K562 (cell line): Measurements from ENCODE around the gene ETNK1. TPM values are rescaled to one million over a fixed set of nuclear protein-coding genes. Genes with fewer than 3 reads are reported as not detected.

Experiments
- ATAC-seq: fragments of 200-7000 bp; cut with Tn5 transposase; 3 replicates; pipeline ENCODE4 v1.9.1; 2020; ENCODE audit warnings: moderate library complexity
- BruUV-seq: library from RNA; stranded (reverse); fragments of 400-500 nt; replicated peaks from 2 replicates; lab custom pipeline; 2021; lab: Mats Ljungman, UMichigan
- CTCF ChIA-PET: fragments of 300-600 bp; formaldehyde crosslinking; extraction: SDS; loops from one replicate; lab custom pipeline; 2021; ENCODE audit warnings: low intra/inter-chr PET ratio; lab: Yijun Ruan, JAX
- POLR2A ChIA-PET: fragments of 300-600, 350-650 bp; sonication (Branson Sonifier 250); formaldehyde crosslinking; extraction: SDS; loops from one replicate; lab custom pipeline; 2021; ENCODE audit warnings: antibody characterized with exemption, inconsistent platforms; lab: Yijun Ruan, JAX
- DNase-seq, 4 experiments: peaks; one replicate each; pipeline versions ENCODE4 v3.0.0 to v3.0.0-alpha.2; 2011 to 2018; ENCODE audit warnings: low spot score in 3 of 4, mixed read lengths in 3 of 4; ENCODE audit errors: extremely low read depth in 1 of 4
- FAIRE-seq: peaks from 2 replicates; lab custom pipeline; 2011; peaks lifted over from hg19 to GRCh38; lab: Jason Lieb, UNC
- H2AFZ ChIP-seq: 2 replicates; pipeline ENCODE4 v1.6.0; 2011; ENCODE audit warnings: low read depth, low read length, control low read depth, inconsistent platforms
- H3K27ac ChIP-seq: fragments of 200-600 bp; 3 replicates; pipeline ENCODE4 v1.8.0; 2011; ENCODE audit warnings: low read depth, mild to moderate bottlenecking, control low read depth, inconsistent platforms, low read length, moderate library complexity, mixed read lengths; ENCODE audit errors: extremely low read depth
- H3K27me3 ChIP-seq, 2 experiments: fragments of 300-600 bp in 1 of 2; 2 replicates in 1 of 2; 3 replicates in 1 of 2; pipeline versions ENCODE4 v1.6.0 to v1.8.0; 2011; ENCODE audit warnings: inconsistent platforms in 2 of 2, low read length in 2 of 2, mild to moderate bottlenecking in 1 of 2, mixed read lengths in 1 of 2, moderate library complexity in 1 of 2; ENCODE audit not compliant: control insufficient read depth in 2 of 2, insufficient read depth in 2 of 2
- H3K36me3 ChIP-seq: fragments of 300-600 bp; 3 replicates; pipeline ENCODE4 v1.8.0; 2011; ENCODE audit warnings: mild to moderate bottlenecking, low read length, inconsistent platforms; ENCODE audit not compliant: control insufficient read depth, insufficient read depth
- H3K4me1 ChIP-seq, 2 experiments: fragments of 200-600 bp in 1 of 2; replicated peaks in 1 of 2; 2 replicates in 1 of 2; 3 replicates in 1 of 2; pipeline versions ENCODE4 v1.5.1 to v1.8.0; 2011; ENCODE audit warnings: inconsistent platforms in 2 of 2, low read length in 2 of 2, mild to moderate bottlenecking in 1 of 2, mixed read lengths in 1 of 2, moderate library complexity in 1 of 2; ENCODE audit not compliant: control insufficient read depth in 2 of 2, insufficient read depth in 2 of 2
- H3K4me2 ChIP-seq: 2 replicates; pipeline ENCODE4 v1.6.1; 2011; ENCODE audit warnings: low read length, control low read depth, inconsistent platforms, mixed read lengths; ENCODE audit not compliant: insufficient read depth
- H3K4me3 ChIP-seq: fragments of 200-600 bp; sonication (generic), shearing (Covaris generic); 2 replicates; pipeline ENCODE4 v1.5.1; 2016; ENCODE audit warnings: control low read depth, inconsistent platforms
- H3K79me2 ChIP-seq: fragments of 200-600 bp; 3 replicates; pipeline ENCODE4 v1.8.0; 2011; ENCODE audit warnings: low read length, inconsistent platforms; ENCODE audit not compliant: control insufficient read depth, insufficient read depth
- H3K9ac ChIP-seq, 2 experiments: 2 replicates each; pipeline versions ENCODE4 v1.6.0 to v1.6.1; 2011; ENCODE audit warnings: low read depth in 2 of 2, low read length in 2 of 2, control low read depth in 1 of 2, inconsistent platforms in 1 of 2, mild to moderate bottlenecking in 1 of 2, mixed read lengths in 1 of 2; ENCODE audit not compliant: insufficient read depth in 1 of 2
- H3K9me1 ChIP-seq: one replicate; pipeline ENCODE4 v1.6.0; 2011; ENCODE audit warnings: inconsistent platforms, mild to moderate bottlenecking, low read length, moderate library complexity; ENCODE audit not compliant: control insufficient read depth, insufficient read depth
- H3K9me3 ChIP-seq: replicated peaks from 2 replicates; pipeline ENCODE4 v1.5.1; 2011; ENCODE audit warnings: low read depth, low read length, inconsistent platforms; ENCODE audit not compliant: control insufficient read depth, insufficient read depth
- H4K20me1 ChIP-seq: replicated peaks from 2 replicates; pipeline ENCODE4 v1.6.1; 2011; ENCODE audit warnings: low read length, inconsistent platforms, mixed read lengths; ENCODE audit not compliant: control insufficient read depth, insufficient read depth
- ATF7 ChIP-seq: fragments of 450-650 bp; IDR thresholded peaks from 2 replicates; pipeline ENCODE4 v1.7.1; 2014; ENCODE audit warnings: mild to moderate bottlenecking, moderate library complexity
- WGBS: fragments of 100-300 bp; shearing (Covaris generic); methylation state at CpG from one replicate; pipeline ENCODE4 v1.1.6; 2016; ENCODE audit warnings: low coverage, mixed read lengths; ENCODE audit not compliant: insufficient coverage; ENCODE audit errors: missing lambda C conversion rate; 5-methylcytosine and 5-hydroxymethylcytosine counted together
- in situ Hi-C: fragments of 300-500 bp; cut with MboI; formaldehyde crosslinking; loops from 4 replicates; pipeline ENCODE4 v1.15.0; 2018; ENCODE audit warnings: inconsistent platforms, mixed read lengths
- intact Hi-C: fragments of 100-400 bp; cut with micrococcal nuclease; formaldehyde crosslinking; loops from 2 replicates; pipeline ENCODE4 v1.14.2; 2022
- polyA plus RNA-seq, 8 experiments: library from polyadenylated mRNA; depleted of rRNA in 4 of 8; stranded (reverse) in 5 of 8; unstranded in 3 of 8; fragments of >200 nt; fragmentation: Nextera tagmentation in 2 of 8; fragmentation: Illumina TruSeq in 1 of 8; extraction: Ambion mirVana in 2 of 8; extraction: Trizol in 1 of 8; gene quantifications; 2 replicates each; pipeline versions ENCODE4 v1.2.1 to v1.2.3, GENCODE V29; 2011 to 2014; ENCODE audit warnings: inconsistent platforms in 1 of 8, missing spikeins in 1 of 8
- total RNA-seq, 7 experiments: library from RNA; depleted of rRNA in 6 of 7; stranded (reverse); fragments of >200 nt in 6 of 7; fragmentation: Illumina TruSeq in 2 of 7; extraction: Trizol in 2 of 7; gene quantifications; 2 replicates each; pipeline versions ENCODE4 v1.2.1 to v1.2.3, GENCODE V29; 2011 to 2021; ENCODE audit warnings: low replicate concordance in 1 of 7
- TF ChIP-seq, protein P1 (sequence below): fragments of 250-450 bp; sonication (Bioruptor Pico); IDR thresholded peaks from 2 replicates; pipeline ENCODE4 v1.4.0; 2020; ENCODE audit warnings: mild to moderate bottlenecking, moderate library complexity

Gene ETNK1
- total and polyA plus RNA-seq, 9 of the 15 experiments (the other 6 are each of a cell fraction or from before 2014, with no cell fraction given) = 10.0 to 70.5 (median 36.0) TPM

DNA sequence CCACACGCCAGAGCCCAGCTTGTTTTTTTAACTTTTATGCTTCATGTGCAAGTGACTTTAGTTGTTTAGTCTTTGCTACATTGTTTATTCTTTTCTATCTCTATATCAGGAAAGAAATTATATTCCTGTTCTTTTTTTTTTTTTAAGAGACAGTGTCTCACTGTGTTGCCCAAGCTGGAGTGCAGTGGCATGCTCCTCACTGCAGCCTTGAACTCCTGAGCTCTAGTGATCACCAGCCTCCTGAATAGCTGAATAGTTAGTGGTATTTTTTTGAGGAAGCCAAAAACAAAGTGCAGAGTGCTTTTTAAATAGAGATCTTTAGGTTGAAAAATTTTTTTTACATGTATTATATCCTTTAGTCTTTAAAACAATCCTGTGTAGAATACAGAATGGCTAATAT is 58.2 kb downstream of the ETNK1 start:
- Histone ChIP-seq H3K36me3 (peaks cover 71% of the 10 kb centered on the region), H3K27ac (no peak overlapping the region), H3K9me3 (no peaks in the 10 kb centered on the region), H3K4me1 (no peaks in the 10 kb centered on the region), H3K4me2 (no peak overlapping the region), H3K4me3 (no peak overlapping the region), H3K9me1 (no peaks in the 10 kb centered on the region), H3K79me2 (no peaks in the 10 kb centered on the region), H4K20me1 (no peaks in the 10 kb centered on the region), H3K27me3 (no peaks in the 10 kb centered on the region), H3K9ac (no peak overlapping the region), H2AFZ (no peak overlapping the region)
- in situ Hi-C loops = no loop called here
- no peak for FAIRE-seq
- 93% methylated on average over 1 of the region's 1 CpG for WGBS
- DNase-seq = no peak
- TF ChIP-seq ATF7 = no peak
- TF ChIP-seq, protein P1, sequence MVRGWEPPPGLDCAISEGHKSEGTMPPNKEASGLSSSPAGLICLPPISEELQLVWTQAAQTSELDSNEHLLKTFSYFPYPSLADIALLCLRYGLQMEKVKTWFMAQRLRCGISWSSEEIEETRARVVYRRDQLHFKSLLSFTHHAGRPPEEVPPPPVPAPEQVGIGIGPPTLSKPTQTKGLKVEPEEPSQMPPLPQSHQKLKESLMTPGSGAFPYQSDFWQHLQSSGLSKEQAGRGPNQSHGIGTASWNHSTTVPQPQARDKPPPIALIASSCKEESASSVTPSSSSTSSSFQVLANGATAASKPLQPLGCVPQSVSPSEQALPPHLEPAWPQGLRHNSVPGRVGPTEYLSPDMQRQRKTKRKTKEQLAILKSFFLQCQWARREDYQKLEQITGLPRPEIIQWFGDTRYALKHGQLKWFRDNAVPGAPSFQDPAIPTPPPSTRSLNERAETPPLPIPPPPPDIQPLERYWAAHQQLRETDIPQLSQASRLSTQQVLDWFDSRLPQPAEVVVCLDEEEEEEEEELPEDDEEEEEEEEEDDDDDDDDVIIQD (CRISPR knock-in tag) = no peak
- ChIA-PET CTCF (no interaction called here), POLR2A (no interaction called here)
- no peak for ATAC-seq
- no TSS peak for BruUV-seq
- intact Hi-C loops = loop anchor here (10.0 kb wide), 1 partner anchor 158 kb away; no protein-coding TSS in a partner anchor
